Measurements from ENCODE around the gene CDH1.

GRCh38 chr16:68844211-68844564, 107.1 kb downstream of the CDH1 start:
- TF ChIP-seq POLR2A (IDR thresholded peaks at IDR 0.05; ENCODE audit: low read length) (no peak), GATA1 (IDR thresholded peaks at IDR 0.05; ENCODE audit: low read depth, low read length) (no peak)

Data from erythroblast (primary cell).